GM12878 (cell line): ENCODE measurements around the gene SESN1. TPM values are rescaled to one million over a fixed set of nuclear protein-coding genes. Genes with fewer than 3 reads are reported as not detected.

Experiments
- ATAC-seq: fragments of 200-7000 bp; cut with Tn5 transposase; 3 replicates; pipeline ENCODE4 v1.9.1; 2020; ENCODE audit warnings: mild to moderate bottlenecking, moderate library complexity
- BruUV-seq: library from RNA; stranded (reverse); fragments of 400-500 nt; replicated peaks from 2 replicates; lab custom pipeline; 2021; lab: Mats Ljungman, UMichigan
- CTCF ChIA-PET: fragments of 300-600 bp; sonication (Branson Sonifier 250); formaldehyde crosslinking; extraction: SDS; loops from one replicate; lab custom pipeline; 2021; ENCODE audit warnings: inconsistent platforms; lab: Yijun Ruan, JAX
- POLR2A ChIA-PET: fragments of 350-600 bp; formaldehyde crosslinking; extraction: SDS; loops from one replicate; lab custom pipeline; 2021; ENCODE audit warnings: inconsistent platforms; lab: Charles Lee
- RAD21 ChIA-PET: fragments of 300-600 bp; sonication (Branson Sonifier 250); formaldehyde crosslinking; loops from one replicate; lab custom pipeline; 2023; ENCODE audit warnings: antibody characterized with exemption; ENCODE audit not compliant: unreplicated experiment; lab: Charles Lee
- SMC1A ChIA-PET: fragments of 300-600 bp; sonication (Branson Sonifier 250); formaldehyde crosslinking; loops from one replicate; lab custom pipeline; 2023; ENCODE audit not compliant: unreplicated experiment, uncharacterized antibody; lab: Charles Lee
- DNase-seq: peaks from one replicate; pipeline ENCODE4 v3.0.0-alpha.2; 2011; ENCODE audit warnings: low read depth, low spot score
- FAIRE-seq: peaks from 3 replicates; lab custom pipeline; 2011; peaks lifted over from hg19 to GRCh38; lab: Jason Lieb, UNC
- H2AFZ ChIP-seq: 2 replicates; pipeline ENCODE4 v1.6.0; 2011; ENCODE audit warnings: low read depth, low read length, control low read depth; ENCODE audit not compliant: control insufficient read depth
- H3K27ac ChIP-seq: 2 replicates; pipeline ENCODE4 v1.5.1; 2011; ENCODE audit warnings: control low read depth; ENCODE audit not compliant: control insufficient read depth, insufficient read depth
- H3K27me3 ChIP-seq, 2 experiments: replicated peaks in 1 of 2; 2 replicates each; pipeline versions ENCODE4 v1.6.0 to v1.6.1; 2011; ENCODE audit warnings: low read length in 1 of 2; ENCODE audit not compliant: control insufficient read depth in 2 of 2, insufficient read depth in 2 of 2
- H3K36me3 ChIP-seq, 2 experiments: 2 replicates each; pipeline ENCODE4 v1.5.1; 2011; ENCODE audit warnings: low read length in 1 of 2; ENCODE audit not compliant: control insufficient read depth in 2 of 2, insufficient read depth in 2 of 2
- H3K4me1 ChIP-seq: 2 replicates; pipeline ENCODE4 v1.6.1; 2011; ENCODE audit warnings: mild to moderate bottlenecking, low read length, moderate library complexity, mixed read lengths; ENCODE audit not compliant: control insufficient read depth, insufficient read depth
- H3K4me2 ChIP-seq: 2 replicates; pipeline ENCODE4 v1.6.0; 2011; ENCODE audit warnings: control low read depth; ENCODE audit not compliant: control insufficient read depth, insufficient read depth
- H3K4me3 ChIP-seq: fragments of 200-600 bp; sonication (generic); 2 replicates; pipeline ENCODE4 v1.5.1; 2016
- H3K79me2 ChIP-seq: 2 replicates; pipeline ENCODE4 v1.6.0; 2011; ENCODE audit warnings: low read length; ENCODE audit not compliant: control insufficient read depth, insufficient read depth
- H3K9ac ChIP-seq: 2 replicates; pipeline ENCODE4 v1.8.0; 2011; ENCODE audit warnings: low read length, control low read depth, mixed read lengths; ENCODE audit not compliant: control insufficient read depth, insufficient read depth
- H3K9me3 ChIP-seq: replicated peaks from 3 replicates; pipeline ENCODE4 v1.5.1; 2011; ENCODE audit warnings: mild to moderate bottlenecking, low read length; ENCODE audit not compliant: control insufficient read depth, insufficient read depth
- H4K20me1 ChIP-seq: 2 replicates; pipeline ENCODE4 v1.6.0; 2011; ENCODE audit not compliant: control insufficient read depth, insufficient read depth
- BCL11A ChIP-seq: IDR thresholded peaks from 2 replicates; pipeline ENCODE4 v1.6.1; 2011; ENCODE audit warnings: low read depth, low read length
- BMI1 ChIP-seq: fragments of 450-650 bp; IDR thresholded peaks from 2 replicates; pipeline ENCODE4 v1.6.1; 2016; ENCODE audit warnings: mild to moderate bottlenecking, moderate library complexity, borderline replicate concordance
- BRCA1 ChIP-seq: IDR thresholded peaks from 2 replicates; pipeline ENCODE4 v1.6.1; 2011; ENCODE audit warnings: low read depth, low read length, improper control_type of control experiment
- CUX1 ChIP-seq: IDR thresholded peaks from 2 replicates; pipeline ENCODE4 v1.6.1; 2012; ENCODE audit warnings: improper control_type of control experiment, low read depth, low read length; ENCODE audit not compliant: insufficient replicate concordance
- ESRRA ChIP-seq: IDR thresholded peaks from 2 replicates; pipeline ENCODE4 v1.6.1; 2012; ENCODE audit warnings: mild to moderate bottlenecking, low read length, improper control_type of control experiment
- KAT2A ChIP-seq: conservative IDR thresholded peaks from 2 replicates; pipeline ENCODE4 v1.6.1; 2011; ENCODE audit warnings: low read depth, low read length; ENCODE audit not compliant: control insufficient read depth
- MLLT1 ChIP-seq: fragments of 450-650 bp; IDR thresholded peaks from 2 replicates; pipeline ENCODE4 v1.6.1; 2016; ENCODE audit warnings: mild to moderate bottlenecking
- MTA3 ChIP-seq: IDR thresholded peaks from 2 replicates; pipeline ENCODE4 v1.6.1; 2012; ENCODE audit warnings: low read length, inconsistent platforms, borderline replicate concordance
- NBN ChIP-seq: fragments of 450-650 bp; IDR thresholded peaks from 2 replicates; pipeline ENCODE4 v1.6.1; 2016
- NFYB ChIP-seq: IDR thresholded peaks from 2 replicates; pipeline ENCODE4 v1.6.1; 2011; ENCODE audit warnings: low read depth, mild to moderate bottlenecking, low read length, improper control_type of control experiment, moderate library complexity; ENCODE audit not compliant: insufficient read depth
- PKNOX1 ChIP-seq: fragments of 450-650 bp; IDR thresholded peaks from 2 replicates; pipeline ENCODE4 v1.6.1; 2016; ENCODE audit warnings: mild to moderate bottlenecking
- SUPT20H ChIP-seq: IDR thresholded peaks from 2 replicates; pipeline ENCODE4 v1.6.1; 2011; ENCODE audit warnings: low read depth, mild to moderate bottlenecking, low read length, moderate library complexity, borderline replicate concordance; ENCODE audit not compliant: control insufficient read depth
- TBL1XR1 ChIP-seq: IDR thresholded peaks from 2 replicates; pipeline ENCODE4 v1.6.1; 2012; ENCODE audit warnings: low read depth, low read length, improper control_type of control experiment
- USF2 ChIP-seq: IDR thresholded peaks from 2 replicates; pipeline ENCODE4 v1.6.1; 2011; ENCODE audit warnings: low read depth, low read length, improper control_type of control experiment, borderline replicate concordance
- YBX1 ChIP-seq: fragments of 450-650 bp; IDR thresholded peaks from 2 replicates; pipeline ENCODE4 v1.6.1; 2016; ENCODE audit warnings: antibody characterized with exemption
- ZNF622 ChIP-seq: fragments of 450-650 bp; IDR thresholded peaks from 2 replicates; pipeline ENCODE4 v1.6.1; 2017; ENCODE audit warnings: mild to moderate bottlenecking, inconsistent platforms
- WGBS: methylation state at CpG from one replicate; pipeline ENCODE4 v1.1.6; 2016; ENCODE audit warnings: low lambda C conversion rate; ENCODE audit not compliant: insufficient replicate concordance, insufficient coverage; ENCODE audit errors: missing lambda C conversion rate; 5-methylcytosine and 5-hydroxymethylcytosine counted together
- in situ Hi-C: fragments of 300-500 bp; cut with MboI; formaldehyde crosslinking; loops from 9 replicates; pipeline ENCODE4 v1.14.3; 2018; ENCODE audit warnings: mixed read lengths
- intact Hi-C: fragments of 100-400 bp; cut with micrococcal nuclease; formaldehyde crosslinking; loops from one replicate; pipeline ENCODE4 v1.14.2; 2022; ENCODE audit not compliant: unreplicated experiment
- polyA plus RNA-seq, 11 experiments: library from polyadenylated mRNA; depleted of rRNA in 4 of 11; unstranded in 6 of 11; stranded (reverse) in 5 of 11; fragments of >200 nt; fragmentation: Nextera tagmentation in 4 of 11; fragmentation: Illumina TruSeq in 1 of 11; extraction: Ambion mirVana in 4 of 11; extraction: Trizol in 1 of 11; gene quantifications; 1 replicate in 1 of 11; 2 replicates in 10 of 11; pipeline versions ENCODE4 v1.2.1 to v1.2.3, GENCODE V29; 2011 to 2016; ENCODE audit warnings: inconsistent platforms in 2 of 11, missing spikeins in 2 of 11, low read depth in 1 of 11
- total RNA-seq, 4 experiments: library from RNA; depleted of rRNA in 3 of 4; stranded (reverse); fragments of >200 nt in 3 of 4; fragmentation: Illumina TruSeq in 1 of 4; extraction: Trizol in 1 of 4; gene quantifications; 2 replicates each; pipeline versions ENCODE4 v1.2.1 to v1.2.3, GENCODE V29; 2013 to 2021

SESN1 gene
- total and polyA plus RNA-seq, 10 of the 15 experiments (the other 5 are each of a cell fraction or from before 2014, with no cell fraction given) = 1.3 to 13.0 (median 3.3) TPM

- Histone ChIP-seq H3K27ac (no peak overlapping the region), H3K79me2 (no peaks in the 10 kb centered on the region), H2AFZ (no peak overlapping the region), H3K27me3 (0 out of 4 replicates have a peak, but pooled peaks cover 0 to 1% of the 10 kb centered on the region in 2 experiments), H3K36me3 (no peaks in the 10 kb centered on the region), H3K4me1 (no peaks in the 10 kb centered on the region), H3K9me3 (no peaks in the 10 kb centered on the region), H4K20me1 (no peaks in the 10 kb centered on the region), H3K4me2 (no peak overlapping the region), H3K4me3 (no peak overlapping the region), H3K9ac (no peak overlapping the region)
- no peak for ATAC-seq
- in situ Hi-C loops (no loop called here), intact Hi-C loops (no loop called here)
- DNase-seq = no peak
- WGBS = 33% methylated on average over 3 of the region's 3 CpGs
- ChIA-PET RAD21 (interaction anchor here (6.6 kb wide), 1 partner anchor 534 kb away, joined by 49 read pairs; no protein-coding TSS in a partner anchor), CTCF (interaction anchor here (6.5 kb wide), 1 partner anchor 533 kb away, joined by 107 read pairs; no protein-coding TSS in a partner anchor), SMC1A (interaction anchor here (0.6 to 6.3 kb wide), 2 partner anchors 283 to 535 kb away, joined by 3 to 61 read pairs; no protein-coding TSS in a partner anchor), POLR2A (no interaction called here)
- no TSS peak for BruUV-seq
- no peak for FAIRE-seq
- TF ChIP-seq CUX1 = no peak
- TF ChIP-seq ESRRA = no peak
- TF ChIP-seq BMI1 = no peak
- no peak for TF ChIP-seq NFYB
- TF ChIP-seq NBN = no peak
- TF ChIP-seq SUPT20H = no peak
- no peak for TF ChIP-seq BCL11A
- no peak for TF ChIP-seq MLLT1
- TF ChIP-seq USF2 = no peak
- no peak for TF ChIP-seq ZNF622
- TF ChIP-seq TBL1XR1 = no peak
- TF ChIP-seq YBX1 = no peak
- TF ChIP-seq PKNOX1 = no peak
- no peak for TF ChIP-seq MTA3
- TF ChIP-seq BRCA1 = no peak
- TF ChIP-seq KAT2A = no peak
These were observed 18.3 kb downstream of the SESN1 start for GRCh38 chr6:109076377-109076776.
